IMR-90 (cell line): Measurements from ENCODE around the gene AKAP13. TPM values are rescaled to one million over a fixed set of nuclear protein-coding genes. Genes with fewer than 3 reads are reported as not detected.
A peak's percentile ranks its signal among the peaks of the same experiment; 100 is the strongest.

Experiments used
- ATAC-seq: fragments of 200-7000 bp; cut with Tn5 transposase; 2 replicates; pipeline ENCODE4 v1.9.1; 2020; ENCODE audit warnings: low read depth, mild to moderate bottlenecking, moderate library complexity
- BruUV-seq: library from RNA; stranded (reverse); fragments of 400-500 nt; replicated peaks from 2 replicates; lab custom pipeline; 2021; lab: Mats Ljungman, UMichigan
- CTCF ChIA-PET: fragments of 300-600 bp; formaldehyde crosslinking; extraction: SDS; loops from one replicate; lab custom pipeline; 2021; ENCODE audit warnings: antibody characterized with exemption; lab: Yijun Ruan, JAX
- POLR2A ChIA-PET: fragments of 300-600 bp; sonication (Branson Sonifier 250); formaldehyde crosslinking; loops from one replicate; lab custom pipeline; 2022; ENCODE audit warnings: antibody characterized with exemption; ENCODE audit not compliant: unreplicated experiment; lab: Charles Lee
- DNase-seq: peaks from one replicate; pipeline ENCODE4 v3.0.0; 2013
- H2AFZ ChIP-seq: replicated peaks from 2 replicates; pipeline ENCODE3; 2013; ENCODE audit warnings: low read length, mild to moderate bottlenecking; ENCODE audit not compliant: poor library complexity
- H2AK5ac ChIP-seq: 2 replicates; pipeline ENCODE4 v1.6.1; 2013; ENCODE audit warnings: low read depth, low read length, inconsistent platforms
- H2AK9ac ChIP-seq: replicated peaks from 2 replicates; pipeline ENCODE3; 2013; ENCODE audit warnings: mild to moderate bottlenecking, low read depth, low read length, moderate library complexity; ENCODE audit not compliant: poor library complexity
- H2BK120ac ChIP-seq: 2 replicates; pipeline ENCODE4 v1.6.1; 2013; ENCODE audit warnings: low read depth, low read length, inconsistent platforms
- H2BK15ac ChIP-seq: 3 replicates; pipeline ENCODE4 v1.6.1; 2013; ENCODE audit warnings: low read depth, low read length, inconsistent platforms
- H2BK20ac ChIP-seq: 2 replicates; pipeline ENCODE4 v1.6.1; 2013; ENCODE audit warnings: low read depth, mild to moderate bottlenecking, inconsistent platforms, low read length, moderate library complexity
- H2BK5ac ChIP-seq: 2 replicates; pipeline ENCODE4 v1.6.1; 2013; ENCODE audit warnings: mild to moderate bottlenecking, low read depth, low read length, inconsistent platforms; ENCODE audit not compliant: poor library complexity, severe bottlenecking
- H3K14ac ChIP-seq: replicated peaks from 2 replicates; pipeline ENCODE4 v1.6.1; 2013; ENCODE audit warnings: low read depth, low read length, inconsistent platforms
- H3K18ac ChIP-seq: 2 replicates; pipeline ENCODE4 v1.6.1; 2013; ENCODE audit warnings: low read depth, low read length, control low read depth
- H3K23ac ChIP-seq: 2 replicates; pipeline ENCODE4 v1.6.1; 2013; ENCODE audit warnings: low read depth, low read length, inconsistent platforms
- H3K27ac ChIP-seq: 2 replicates; pipeline ENCODE4 v1.5.1; 2013; ENCODE audit warnings: mild to moderate bottlenecking, control low read depth, low read length; ENCODE audit not compliant: insufficient read depth
- H3K27me3 ChIP-seq: 2 replicates; pipeline ENCODE4 v1.6.1; 2013; ENCODE audit warnings: low read length; ENCODE audit not compliant: control insufficient read depth, insufficient read depth
- H3K36me3 ChIP-seq: 2 replicates; pipeline ENCODE4 v1.6.1; 2013; ENCODE audit warnings: low read length, mixed read lengths; ENCODE audit not compliant: control insufficient read depth, insufficient read depth
- H3K4ac ChIP-seq: 2 replicates; pipeline ENCODE4 v1.6.1; 2013; ENCODE audit warnings: low read depth, low read length, inconsistent platforms
- H3K4me1 ChIP-seq: 2 replicates; pipeline ENCODE4 v1.6.1; 2013; ENCODE audit warnings: low read length, mixed read lengths; ENCODE audit not compliant: control insufficient read depth, insufficient read depth
- H3K4me2 ChIP-seq: 2 replicates; pipeline ENCODE4 v1.6.1; 2013; ENCODE audit warnings: low read depth, mild to moderate bottlenecking, control low read depth, low read length, moderate library complexity
- H3K4me3 ChIP-seq: 2 replicates; pipeline ENCODE4 v1.5.1; 2013; ENCODE audit warnings: low read depth, mild to moderate bottlenecking, control low read depth, low read length, moderate library complexity; ENCODE audit not compliant: insufficient read depth
- H3K56ac ChIP-seq: 2 replicates; pipeline ENCODE4 v1.6.1; 2013; ENCODE audit warnings: low read length, inconsistent platforms; ENCODE audit not compliant: insufficient read depth; ENCODE audit errors: extremely low read depth
- H3K79me1 ChIP-seq, 2 experiments: 2 replicates each; pipeline ENCODE4 v1.6.1; 2013; ENCODE audit warnings: low read length in 2 of 2, inconsistent platforms in 1 of 2, low read depth in 1 of 2
- H3K9ac ChIP-seq: 2 replicates; pipeline ENCODE4 v1.6.1; 2013; ENCODE audit warnings: low read depth, low read length, control low read depth
- H3K9me1 ChIP-seq: 2 replicates; pipeline ENCODE4 v1.6.1; 2013; ENCODE audit warnings: low read length, inconsistent platforms; ENCODE audit not compliant: insufficient read depth
- H3K9me3 ChIP-seq: 2 replicates; pipeline ENCODE4 v1.6.1; 2013; ENCODE audit warnings: low read length; ENCODE audit not compliant: control insufficient read depth, insufficient read depth
- H4K20me1 ChIP-seq: 2 replicates; pipeline ENCODE4 v1.6.1; 2013; ENCODE audit warnings: low read length, inconsistent platforms; ENCODE audit not compliant: insufficient read depth
- H4K5ac ChIP-seq: 2 replicates; pipeline ENCODE4 v1.6.1; 2013; ENCODE audit warnings: mild to moderate bottlenecking, low read depth, low read length, control low read depth
- H4K8ac ChIP-seq, 2 experiments: 2 replicates each; pipeline ENCODE4 v1.6.1; 2013; ENCODE audit warnings: low read depth in 2 of 2, low read length in 2 of 2, control low read depth in 1 of 2, inconsistent platforms in 1 of 2
- H4K91ac ChIP-seq: 2 replicates; pipeline ENCODE4 v1.6.1; 2013; ENCODE audit warnings: low read depth, low read length, inconsistent platforms; ENCODE audit not compliant: insufficient read depth
- CEBPB ChIP-seq: IDR thresholded peaks from 2 replicates; pipeline ENCODE4 v1.6.1; 2012; ENCODE audit warnings: low read depth, low read length, improper control_type of control experiment
- CHD1 ChIP-seq: IDR thresholded peaks from 2 replicates; pipeline ENCODE4 v1.6.1; 2012; ENCODE audit warnings: low read depth, low read length, improper control_type of control experiment
- WGBS, 2 experiments: methylation state at CpG; one replicate each; pipeline versions ENCODE4 v1.1.5 to v1.1.7; 2013; ENCODE audit warnings: missing lambda C conversion rate in 2 of 2; ENCODE audit not compliant: insufficient read length in 1 of 2; ENCODE audit errors: extremely low coverage in 2 of 2; 5-methylcytosine and 5-hydroxymethylcytosine counted together
- dilution Hi-C: fragments of 300-500 bp; cut with HindIII; formaldehyde crosslinking; loops from one replicate; pipeline ENCODE4 v1.14.3; 2018; ENCODE audit warnings: low sequenced_read_pairs; ENCODE audit not compliant: unreplicated experiment
- in situ Hi-C: fragments of 300-500 bp; cut with MboI; formaldehyde crosslinking; loops from 3 replicates; pipeline ENCODE4 v1.14.3; 2019; ENCODE audit warnings: low sequenced_read_pairs, inconsistent platforms, mixed read lengths
- intact Hi-C: fragments of 100-400 bp; cut with micrococcal nuclease; formaldehyde crosslinking; loops from 2 replicates; pipeline ENCODE4 v1.10.0; 2022
- polyA plus RNA-seq, 3 experiments: library from polyadenylated mRNA; depleted of rRNA; stranded (reverse); fragments of >200 nt; gene quantifications; 2 replicates each; pipeline ENCODE4 v1.2.3, GENCODE V29; 2012; ENCODE audit warnings: low replicate concordance in 1 of 3
- total RNA-seq: library from RNA; depleted of rRNA; stranded (reverse); fragments of >200 nt; gene quantifications from 2 replicates; pipeline ENCODE4 v1.2.3, GENCODE V29; 2012

Gene AKAP13
- total and polyA plus RNA-seq, 2 of the 4 experiments (the other 2 are of a cell fraction), result 10.4 to 46.4 TPM

DNA sequence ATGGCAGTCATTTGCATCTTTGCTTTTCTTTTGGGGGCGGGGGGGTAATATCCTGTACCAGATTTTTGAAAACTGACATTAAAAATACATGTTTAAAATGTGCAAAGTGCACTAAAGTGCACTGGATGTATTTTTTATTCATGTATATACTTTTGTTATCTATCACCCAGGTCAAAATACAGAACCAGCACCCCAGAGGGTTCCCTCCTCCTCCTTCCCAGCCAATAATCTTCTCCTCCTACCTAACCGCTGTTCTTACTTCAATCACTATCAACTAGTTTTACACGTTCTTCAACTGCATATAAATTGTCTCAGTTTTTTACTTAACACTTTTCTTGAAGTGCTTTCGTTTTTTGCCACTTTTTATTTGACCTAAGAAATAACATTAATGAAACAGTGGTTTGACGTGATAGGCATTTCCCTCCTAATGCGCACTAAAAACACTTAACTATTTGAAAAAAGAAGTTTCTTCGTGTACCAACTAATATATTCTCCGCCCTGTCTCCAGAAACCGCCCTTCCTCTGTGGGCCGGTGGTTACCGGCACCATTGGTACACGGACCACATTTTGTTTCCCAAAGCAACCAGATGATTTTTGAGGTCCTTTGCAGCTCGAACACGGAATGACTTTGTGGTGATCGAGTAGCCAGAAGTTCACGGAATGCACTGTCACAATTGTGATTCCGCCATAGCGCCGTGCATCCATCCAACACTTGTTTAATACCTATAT is 836 bp upstream of the AKAP13 start:
- Histone ChIP-seq H3K9me1 (peaks cover 3% of the 10 kb centered on the region), H2AFZ (peak overlapping the region; percentile 92), H3K23ac (peak overlapping the region; percentile 6; the same call in 1 of the 2 replicates), H2BK5ac (peak overlapping the region; percentile 37), H3K4me2 (peak overlapping the region; percentile 60), H3K56ac (0 out of 2 replicates have a peak overlapping the region, but pooled peaks have one; percentile 49), H2BK120ac (0 out of 2 replicates have a peak overlapping the region, but pooled peaks have one; percentile 2), H4K8ac (peak overlapping the region; percentile 84 to 87), H4K20me1 (peaks cover 22% of the 10 kb centered on the region), H3K36me3 (no peaks in the 10 kb centered on the region), H3K4me3 (peak overlapping the region; percentile 53), H2AK5ac (0 out of 2 replicates have a peak overlapping the region, but pooled peaks have one; percentile 1), H3K9ac (peak overlapping the region; percentile 71), H3K4me1 (peaks cover 2% of the 10 kb centered on the region), H3K9me3 (no peaks in the 10 kb centered on the region), H2BK20ac (no peak overlapping the region), H3K79me1 (peaks cover under 1 to 27% of the 10 kb centered on the region in 2 experiments; a peak in 3 of 4 replicates), H4K5ac (0 out of 2 replicates have a peak overlapping the region, but pooled peaks have one; percentile 3), H4K91ac (peak overlapping the region; percentile 13; the same call in 1 of the 2 replicates), H2AK9ac (peak overlapping the region; percentile 80), H3K4ac (peak overlapping the region; percentile 78; the same call in 1 of the 2 replicates), H3K27ac (peak overlapping the region; percentile 28; the same call in 1 of the 2 replicates), H2BK15ac (peak overlapping the region; percentile 79; the same call in 1 of the 3 replicates), H3K27me3 (no peaks in the 10 kb centered on the region; the same call in 1 of the 2 replicates), H3K14ac (peak overlapping the region; percentile 49), H3K18ac (peak overlapping the region; percentile 5; the same call in 1 of the 2 replicates)
- ChIA-PET CTCF (interaction anchor here (1.5 kb wide), 1 partner anchor 83 kb away, joined by 3 read pairs; no protein-coding TSS in a partner anchor), POLR2A (no interaction called here)
- intact Hi-C loops, result loop anchor here (1.0 to 5.0 kb wide), 4 partner anchors 25 to 103 kb away; no protein-coding TSS in a partner anchor
- TF ChIP-seq CEBPB (no peak), CHD1 (no peak)
- dilution Hi-C loops, result no loop called here
- ATAC-seq, result no peak
- in situ Hi-C loops, result no loop called here
- no TSS peak for BruUV-seq
- no peak for DNase-seq
- WGBS, 2 experiments, result 8% methylated on average over 4 of the region's 19 CpGs; no CpG with 5 or more reads in 1 of the 2 experiments
